MCF 10A (cell line): Measurements from ENCODE around the gene SRD5A1. TPM values are rescaled to one million over a fixed set of nuclear protein-coding genes. Genes with fewer than 3 reads are reported as not detected.

Experiments used
- BruUV-seq: library from RNA; stranded (reverse); fragments of 400-500 nt; replicated peaks from 2 replicates; lab custom pipeline; 2021; lab: Mats Ljungman, UMichigan
- CTCF ChIA-PET: fragments of 300-600 bp; sonication (Branson Sonifier 250); formaldehyde crosslinking; extraction: SDS; loops from one replicate; lab custom pipeline; 2021; ENCODE audit warnings: antibody characterized with exemption, inconsistent platforms; lab: Yijun Ruan, JAX
- POLR2A ChIA-PET: fragments of 300-600, 350-650 bp; sonication (Branson Sonifier 250); formaldehyde crosslinking; extraction: SDS; loops from one replicate; lab custom pipeline; 2020; ENCODE audit warnings: antibody characterized with exemption, inconsistent platforms; lab: Yijun Ruan, JAX
- DNase-seq: peaks from one replicate; pipeline ENCODE4 v3.0.0-alpha.2; 2018; ENCODE audit not compliant: unreplicated experiment
- H3K27ac Mint-ChIP-seq: one replicate; pipeline ENCODE4 v1.8.0; 2022; ENCODE audit warnings: mild to moderate bottlenecking, low read depth, mixed read lengths; ENCODE audit not compliant: unreplicated experiment
- H3K27me3 Mint-ChIP-seq: one replicate; pipeline ENCODE4 v1.8.0; 2022; ENCODE audit warnings: mixed read lengths; ENCODE audit not compliant: insufficient read depth, unreplicated experiment
- H3K36me3 Mint-ChIP-seq: one replicate; pipeline ENCODE4 v1.8.0; 2022; ENCODE audit warnings: mild to moderate bottlenecking, moderate library complexity, mixed read lengths; ENCODE audit not compliant: insufficient read depth, unreplicated experiment
- H3K4me1 Mint-ChIP-seq: one replicate; pipeline ENCODE4 v1.8.0; 2022; ENCODE audit warnings: mixed read lengths; ENCODE audit not compliant: insufficient read depth, unreplicated experiment
- H3K4me3 Mint-ChIP-seq: one replicate; pipeline ENCODE4 v1.8.0; 2022; ENCODE audit warnings: mild to moderate bottlenecking, moderate library complexity, mixed read lengths; ENCODE audit not compliant: unreplicated experiment
- H3K9me3 Mint-ChIP-seq: one replicate; pipeline ENCODE4 v1.8.0; 2022; ENCODE audit warnings: mixed read lengths; ENCODE audit not compliant: unreplicated experiment
- CTCF ChIP-seq: fragments of 200-600 bp; IDR thresholded peaks from one replicate; pipeline ENCODE4 v1.8.0; 2022; ENCODE audit warnings: antibody characterized with exemption, mild to moderate bottlenecking; ENCODE audit not compliant: unreplicated experiment
- intact Hi-C: fragments of 100-400 bp; cut with micrococcal nuclease; formaldehyde crosslinking; loops from 2 replicates; pipeline ENCODE4 v1.14.1; 2022
- total RNA-seq: library from RNA; stranded (reverse); gene quantifications from 2 replicates; pipeline ENCODE4 v1.2.3, GENCODE V29; 2022

SRD5A1 gene
- total RNA-seq, 1 experiment from 2014 or later = 12.4 TPM

DNA sequence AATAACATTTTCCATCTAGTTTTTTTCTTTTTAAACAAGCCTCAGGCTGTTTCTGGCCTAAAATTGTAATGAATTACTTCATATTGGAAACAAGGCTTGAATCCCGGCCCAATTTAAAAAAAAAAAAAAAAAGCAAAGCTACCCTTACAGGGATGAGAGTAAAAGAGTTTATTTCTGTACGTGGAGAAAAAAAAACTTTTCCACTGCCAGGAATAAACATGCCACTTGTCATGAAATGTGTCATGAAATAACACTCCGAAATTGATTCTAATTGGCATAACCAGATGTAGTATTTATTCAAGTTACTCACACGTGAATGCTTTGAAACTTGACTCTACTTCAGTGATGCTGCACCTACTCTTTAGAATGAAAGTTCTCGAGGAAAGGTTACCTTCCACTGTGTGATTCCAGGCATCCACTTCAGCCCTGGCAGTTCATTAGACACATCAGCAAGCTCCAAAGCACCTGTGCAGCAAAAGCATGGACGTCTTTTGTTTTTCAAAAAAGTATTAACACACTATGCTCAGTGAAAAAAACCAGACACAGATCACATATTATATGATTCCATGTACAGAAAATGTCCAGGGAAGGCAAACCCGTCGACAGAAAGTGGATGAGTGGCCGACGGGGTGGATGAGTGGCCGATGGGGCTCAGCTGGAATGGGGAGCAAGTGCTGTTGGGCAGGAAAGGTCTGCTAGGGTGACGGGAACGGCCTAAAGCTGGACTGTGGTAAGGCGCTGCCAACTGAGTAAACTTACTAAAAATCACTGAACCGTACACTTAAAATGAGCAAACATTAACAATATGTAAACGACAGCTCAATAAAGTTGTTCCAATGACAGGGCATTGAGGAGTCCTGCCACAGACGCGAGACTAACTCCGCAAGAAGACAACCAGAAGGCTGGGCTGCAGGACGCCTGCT, 21.6 kb upstream of the SRD5A1 start:
- DNase-seq = no peak
- H3K4me3 Mint-ChIP-seq = no peak overlapping the region
- H3K27ac Mint-ChIP-seq = no peak overlapping the region
- ChIA-PET POLR2A (no interaction called here), CTCF (interaction anchor here (0.9 to 2.6 kb wide), 4 partner anchors 12 to 1116 kb away, joined by 3 to 5 read pairs (median 4); no protein-coding TSS in a partner anchor)
- TF ChIP-seq CTCF = no peak
- peaks cover 6% of the 10 kb centered on the region for H3K4me1 Mint-ChIP-seq
- H3K9me3 Mint-ChIP-seq = no peaks in the 10 kb centered on the region
- no peaks in the 10 kb centered on the region for H3K27me3 Mint-ChIP-seq
- H3K36me3 Mint-ChIP-seq = peaks cover 84% of the 10 kb centered on the region
- intact Hi-C loops = no loop called here
- no TSS peak for BruUV-seq

DNA sequence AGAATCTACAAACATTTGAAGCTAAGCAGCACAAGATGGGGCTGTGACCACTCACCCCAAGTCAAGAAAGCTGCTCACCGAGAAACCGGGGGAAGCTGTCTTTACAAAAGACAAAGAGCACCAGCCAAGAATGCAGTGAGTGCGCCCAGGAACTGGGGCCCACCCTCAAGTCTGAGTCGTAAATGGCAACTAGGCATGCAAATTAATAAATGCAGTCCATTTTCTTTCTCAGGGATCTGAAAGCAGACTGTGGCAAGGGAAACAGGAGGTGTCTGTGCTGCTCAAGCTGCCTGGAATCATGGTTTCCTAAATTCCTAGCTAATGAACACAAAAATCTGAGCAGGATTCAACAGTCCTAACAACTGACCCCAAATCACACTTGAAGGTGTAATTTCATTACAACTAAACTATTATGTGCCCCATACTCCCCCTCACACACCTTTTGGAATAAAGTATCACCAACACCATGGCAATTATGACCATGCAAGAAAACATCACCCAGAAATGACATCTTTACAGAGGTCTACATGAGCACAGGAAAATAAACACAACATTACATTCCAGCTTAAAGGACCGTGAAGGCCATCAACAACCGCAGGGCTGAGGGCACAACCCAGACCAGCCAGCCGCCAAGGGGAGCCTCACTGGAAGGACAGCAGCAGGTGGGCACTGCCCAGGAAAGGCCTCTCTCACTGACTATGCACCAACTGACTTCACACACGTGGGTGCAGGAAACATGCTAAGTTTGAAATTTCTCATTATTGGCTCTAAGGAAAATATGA, 18.0 kb upstream of the SRD5A1 start:
- no peaks in the 10 kb centered on the region for H3K27me3 Mint-ChIP-seq
- peaks cover 86% of the 10 kb centered on the region for H3K36me3 Mint-ChIP-seq
- POLR2A ChIA-PET = no interaction called here
- no peak overlapping the region for H3K27ac Mint-ChIP-seq
- CTCF ChIA-PET = interaction anchor here (0.5 kb wide), 1 partner anchor 207 kb away, joined by 3 read pairs; no protein-coding TSS in a partner anchor
- H3K9me3 Mint-ChIP-seq = no peaks in the 10 kb centered on the region
- no peak for DNase-seq
- no TSS peak for BruUV-seq
- H3K4me1 Mint-ChIP-seq = peaks cover 6% of the 10 kb centered on the region
- no peak for TF ChIP-seq CTCF
- intact Hi-C loops = no loop called here
- no peak overlapping the region for H3K4me3 Mint-ChIP-seq

GRCh38 chr5:6616632-6617031, 16.6 kb upstream of the SRD5A1 start:
- no peaks in the 10 kb centered on the region for H3K9me3 Mint-ChIP-seq
- intact Hi-C loops = no loop called here
- peaks cover 6% of the 10 kb centered on the region for H3K4me1 Mint-ChIP-seq
- ChIA-PET CTCF (interaction anchor here (0.6 kb wide), 1 partner anchor 1127 kb away, joined by 3 read pairs; no protein-coding TSS in a partner anchor), POLR2A (interaction anchor here (1.1 kb wide), 1 partner anchor 9 kb away, joined by 3 read pairs; no protein-coding TSS in a partner anchor)
- H3K27me3 Mint-ChIP-seq = no peaks in the 10 kb centered on the region
- no peak for DNase-seq
- no TSS peak for BruUV-seq
- no peak overlapping the region for H3K27ac Mint-ChIP-seq
- H3K4me3 Mint-ChIP-seq = no peak overlapping the region
- no peak for TF ChIP-seq CTCF
- H3K36me3 Mint-ChIP-seq = peaks cover 86% of the 10 kb centered on the region

- no peaks in the 10 kb centered on the region for H3K27me3 Mint-ChIP-seq
- no peak for TF ChIP-seq CTCF
- no peak overlapping the region for H3K4me3 Mint-ChIP-seq
- no peak for DNase-seq
- peaks cover 11% of the 10 kb centered on the region for H3K4me1 Mint-ChIP-seq
- BruUV-seq = no TSS peak
- H3K9me3 Mint-ChIP-seq = no peaks in the 10 kb centered on the region
- peaks cover 90% of the 10 kb centered on the region for H3K36me3 Mint-ChIP-seq
- no peak overlapping the region for H3K27ac Mint-ChIP-seq
- intact Hi-C loops = no loop called here
- ChIA-PET CTCF (interaction anchor here (1.7 kb wide), 1 partner anchor 11 kb away, joined by 5 read pairs; no protein-coding TSS in a partner anchor), POLR2A (interaction anchor here (1.9 kb wide), 1 partner anchor 10 kb away, joined by 8 read pairs; the partner anchor contains the start of genes NSUN2 and SRD5A1)
These were observed 10.0 kb upstream of the SRD5A1 start for GRCh38 chr5:6623228-6623627.
